B cell (primary cell): ENCODE data around the gene HS3ST1.

Source experiments
- CTCF ChIP-seq: fragments of 200-600 bp; IDR thresholded peaks from one replicate; pipeline ENCODE4 v1.8.0; 2022; ENCODE audit warnings: antibody characterized with exemption, mild to moderate bottlenecking
- EZH2 ChIP-seq: IDR thresholded peaks from 2 replicates; pipeline ENCODE4 v1.6.1; 2012; ENCODE audit warnings: borderline replicate concordance, low read depth, mild to moderate bottlenecking, moderate library complexity, low read length; ENCODE audit not compliant: insufficient read depth, poor library complexity, severe bottlenecking

GRCh38 chr4:11365039-11365438 is 63.7 kb downstream of the HS3ST1 start:
- TF ChIP-seq CTCF (no peak), EZH2 (no peak)
